Measurements from ENCODE around the gene SLC37A2. TPM values are rescaled to one million over a fixed set of nuclear protein-coding genes. Genes with fewer than 3 reads are reported as not detected.

SLC37A2 gene
- total RNA-seq, 1 experiment from 2014 or later, result 0.23 TPM

DNA sequence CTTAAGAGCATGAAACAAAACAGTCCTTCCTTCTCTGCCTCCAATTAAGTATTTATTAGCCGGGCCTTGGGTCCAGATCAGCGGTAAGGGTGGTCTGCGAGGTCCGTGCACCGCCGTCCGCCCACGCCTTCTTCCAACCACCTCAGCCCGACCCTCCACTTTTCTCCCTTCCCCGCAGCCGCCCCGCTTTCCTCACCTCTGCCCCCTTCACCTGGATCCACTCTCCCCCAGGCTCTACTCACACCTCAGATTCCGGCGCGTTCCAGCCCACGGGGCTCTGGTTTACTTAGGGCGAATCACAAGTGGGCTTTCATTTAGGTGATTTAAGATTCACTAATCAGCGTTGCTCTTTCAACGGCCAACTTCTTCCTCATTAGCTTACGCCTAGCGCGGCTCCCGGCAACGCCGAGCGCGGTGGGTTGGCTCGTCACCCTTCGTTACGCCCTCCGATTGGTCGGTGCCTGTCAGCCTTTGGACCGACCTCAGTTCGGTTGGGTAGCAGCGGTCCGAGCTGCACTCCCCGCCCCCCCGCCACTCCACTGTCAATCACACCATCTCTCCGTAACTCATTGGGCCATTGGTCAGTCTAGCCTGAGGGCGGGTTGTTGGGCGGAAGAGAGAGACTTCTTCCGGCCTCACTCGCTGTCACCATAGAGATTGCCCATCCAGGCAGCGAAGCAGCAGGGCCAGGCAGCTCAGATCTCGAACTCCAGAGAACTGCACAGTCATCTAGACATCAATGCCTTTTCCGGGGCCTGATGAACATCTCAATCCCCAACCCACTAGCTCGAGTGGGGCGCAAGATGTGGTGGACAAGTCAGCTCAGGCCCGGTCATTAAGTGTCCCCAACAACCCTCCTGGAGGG, 48.5 kb downstream of the SLC37A2 start, which contains the start of gene TMEM218:
TSS of gene TMEM218 (minus strand) at position 284 of the 865 bp plus-strand sequence. CDS start 9,385 bp downstream, outside the sequence.
- ChIA-PET CTCF (interaction anchor here (0.9 to 1.5 kb wide), 4 partner anchors 13 to 312 kb away, joined by 3 to 7 read pairs (median 4); no protein-coding TSS in a partner anchor), POLR2A (no interaction called here)
- peak; percentile 99 for DNase-seq (ENCODE audit: low read depth, low spot score)
- H3K36me3 ChIP-seq (ENCODE audit: control insufficient read depth, insufficient read depth, low read length), result no peaks in the 10 kb centered on the region
- intact Hi-C loops (cut with micrococcal nuclease; ENCODE audit: unreplicated experiment), result no loop called here
- H3K27me3 ChIP-seq (ENCODE audit: control insufficient read depth, insufficient read depth, low read length), result peaks cover 8% of the 10 kb centered on the region
- H3K4me1 ChIP-seq (ENCODE audit: control insufficient read depth, insufficient read depth, low read length), result peaks cover 7% of the 10 kb centered on the region; the same call in 1 of the 2 replicates
- H3K27ac ChIP-seq (ENCODE audit: low read length), result peak within 1 kb of the TSS; percentile 96
- H3K4me3 ChIP-seq (ENCODE audit: low read depth in 2 of 2, low read length in 2 of 2), result peak within 1 kb of the TSS; percentile 89 to 97
- in situ Hi-C loops (cut with HindIII; ENCODE audit: low pct_unique_long_range_greater_than_20kb, low sequenced_read_pairs), result no loop called here
- no TSS peak for BruUV-seq (replicated peaks)
- peak; percentile 99 for ATAC-seq
- peaks cover 11% of the 10 kb centered on the region; the same call in 1 of the 2 replicates for H3K9me3 ChIP-seq (ENCODE audit: control insufficient read depth, insufficient read depth, low read depth, low read length)
- TF ChIP-seq POLR2AphosphoS5 (IDR thresholded peaks at IDR 0.05; ENCODE audit: low read depth, low read length), result 0 out of 2 replicates have a peak, but pooled peaks have one; percentile 21
- TF ChIP-seq TCF7L2 (IDR thresholded peaks at IDR 0.05; ENCODE audit: low read depth, low read length), result 0 out of 2 replicates have a peak, but pooled peaks have one; percentile 20
- TF ChIP-seq, protein P1, sequence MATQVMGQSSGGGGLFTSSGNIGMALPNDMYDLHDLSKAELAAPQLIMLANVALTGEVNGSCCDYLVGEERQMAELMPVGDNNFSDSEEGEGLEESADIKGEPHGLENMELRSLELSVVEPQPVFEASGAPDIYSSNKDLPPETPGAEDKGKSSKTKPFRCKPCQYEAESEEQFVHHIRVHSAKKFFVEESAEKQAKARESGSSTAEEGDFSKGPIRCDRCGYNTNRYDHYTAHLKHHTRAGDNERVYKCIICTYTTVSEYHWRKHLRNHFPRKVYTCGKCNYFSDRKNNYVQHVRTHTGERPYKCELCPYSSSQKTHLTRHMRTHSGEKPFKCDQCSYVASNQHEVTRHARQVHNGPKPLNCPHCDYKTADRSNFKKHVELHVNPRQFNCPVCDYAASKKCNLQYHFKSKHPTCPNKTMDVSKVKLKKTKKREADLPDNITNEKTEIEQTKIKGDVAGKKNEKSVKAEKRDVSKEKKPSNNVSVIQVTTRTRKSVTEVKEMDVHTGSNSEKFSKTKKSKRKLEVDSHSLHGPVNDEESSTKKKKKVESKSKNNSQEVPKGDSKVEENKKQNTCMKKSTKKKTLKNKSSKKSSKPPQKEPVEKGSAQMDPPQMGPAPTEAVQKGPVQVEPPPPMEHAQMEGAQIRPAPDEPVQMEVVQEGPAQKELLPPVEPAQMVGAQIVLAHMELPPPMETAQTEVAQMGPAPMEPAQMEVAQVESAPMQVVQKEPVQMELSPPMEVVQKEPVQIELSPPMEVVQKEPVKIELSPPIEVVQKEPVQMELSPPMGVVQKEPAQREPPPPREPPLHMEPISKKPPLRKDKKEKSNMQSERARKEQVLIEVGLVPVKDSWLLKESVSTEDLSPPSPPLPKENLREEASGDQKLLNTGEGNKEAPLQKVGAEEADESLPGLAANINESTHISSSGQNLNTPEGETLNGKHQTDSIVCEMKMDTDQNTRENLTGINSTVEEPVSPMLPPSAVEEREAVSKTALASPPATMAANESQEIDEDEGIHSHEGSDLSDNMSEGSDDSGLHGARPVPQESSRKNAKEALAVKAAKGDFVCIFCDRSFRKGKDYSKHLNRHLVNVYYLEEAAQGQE (IDR thresholded peaks at IDR 0.05; ENCODE audit: insufficient read depth in 1 of 2, low read depth in 2 of 2, low read length in 1 of 2), result no peak
- TF ChIP-seq, protein P2, sequence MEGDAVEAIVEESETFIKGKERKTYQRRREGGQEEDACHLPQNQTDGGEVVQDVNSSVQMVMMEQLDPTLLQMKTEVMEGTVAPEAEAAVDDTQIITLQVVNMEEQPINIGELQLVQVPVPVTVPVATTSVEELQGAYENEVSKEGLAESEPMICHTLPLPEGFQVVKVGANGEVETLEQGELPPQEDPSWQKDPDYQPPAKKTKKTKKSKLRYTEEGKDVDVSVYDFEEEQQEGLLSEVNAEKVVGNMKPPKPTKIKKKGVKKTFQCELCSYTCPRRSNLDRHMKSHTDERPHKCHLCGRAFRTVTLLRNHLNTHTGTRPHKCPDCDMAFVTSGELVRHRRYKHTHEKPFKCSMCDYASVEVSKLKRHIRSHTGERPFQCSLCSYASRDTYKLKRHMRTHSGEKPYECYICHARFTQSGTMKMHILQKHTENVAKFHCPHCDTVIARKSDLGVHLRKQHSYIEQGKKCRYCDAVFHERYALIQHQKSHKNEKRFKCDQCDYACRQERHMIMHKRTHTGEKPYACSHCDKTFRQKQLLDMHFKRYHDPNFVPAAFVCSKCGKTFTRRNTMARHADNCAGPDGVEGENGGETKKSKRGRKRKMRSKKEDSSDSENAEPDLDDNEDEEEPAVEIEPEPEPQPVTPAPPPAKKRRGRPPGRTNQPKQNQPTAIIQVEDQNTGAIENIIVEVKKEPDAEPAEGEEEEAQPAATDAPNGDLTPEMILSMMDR (IDR thresholded peaks at IDR 0.05), result no peak

- peaks cover 7% of the 10 kb centered on the region; the same call in 1 of the 2 replicates for H3K4me1 ChIP-seq (ENCODE audit: control insufficient read depth, insufficient read depth, low read length)
- BruUV-seq (replicated peaks), result no TSS peak
- no peak for ATAC-seq
- peak overlapping the region; percentile 84 for H3K27ac ChIP-seq (ENCODE audit: low read length)
- peaks cover 11% of the 10 kb centered on the region; the same call in 1 of the 2 replicates for H3K9me3 ChIP-seq (ENCODE audit: control insufficient read depth, insufficient read depth, low read depth, low read length)
- H3K27me3 ChIP-seq (ENCODE audit: control insufficient read depth, insufficient read depth, low read length), result peaks cover 14% of the 10 kb centered on the region
- ChIA-PET CTCF (interaction anchor here (1.1 to 1.5 kb wide), 3 partner anchors 12 to 30 kb away, joined by 3 to 7 read pairs (median 6); no protein-coding TSS in a partner anchor), POLR2A (no interaction called here)
- intact Hi-C loops (cut with micrococcal nuclease; ENCODE audit: unreplicated experiment), result no loop called here
- H3K36me3 ChIP-seq (ENCODE audit: control insufficient read depth, insufficient read depth, low read length), result no peaks in the 10 kb centered on the region
- TF ChIP-seq, protein P2 (IDR thresholded peaks at IDR 0.05), result no peak
- TF ChIP-seq, protein P1 (IDR thresholded peaks at IDR 0.05; ENCODE audit: insufficient read depth in 1 of 2, low read depth in 2 of 2, low read length in 1 of 2), result no peak
- TF ChIP-seq POLR2AphosphoS5 (IDR thresholded peaks at IDR 0.05; ENCODE audit: low read depth, low read length), result no peak
- no peak for TF ChIP-seq SIN3A (IDR thresholded peaks at IDR 0.05; ENCODE audit: borderline replicate concordance, insufficient read depth, low read depth, low read length)
- TF ChIP-seq TCF7L2 (IDR thresholded peaks at IDR 0.05; ENCODE audit: low read depth, low read length), result no peak
- no peak for DNase-seq (ENCODE audit: low read depth, low spot score)
- in situ Hi-C loops (cut with HindIII; ENCODE audit: low pct_unique_long_range_greater_than_20kb, low sequenced_read_pairs), result no loop called here
- H3K4me3 ChIP-seq (ENCODE audit: low read depth in 2 of 2, low read length in 2 of 2), result peak overlapping the region; percentile 89 to 97
Measured at GRCh38 chr11:125112208-125112604, 49.1 kb downstream of the SLC37A2 start.

All from Panc1 (cell line).